GM23338 (cell line): ENCODE results near the gene SEMA6B. TPM values are rescaled to one million over a fixed set of nuclear protein-coding genes. Genes with fewer than 3 reads are reported as not detected.

Source experiments
- ATAC-seq: fragments of 200-7000 bp; cut with Tn5 transposase; 3 replicates; pipeline ENCODE4 v1.9.1; 2020
- DNase-seq: peaks from one replicate; pipeline ENCODE4 v3.0.0-alpha.2; 2015; ENCODE audit warnings: low spot score
- H2AFZ ChIP-seq: fragments of 200-600 bp; sonication (generic); 2 replicates; pipeline ENCODE4 v1.8.0; 2016; ENCODE audit warnings: antibody characterized with exemption, mild to moderate bottlenecking, moderate library complexity
- H3F3A ChIP-seq: fragments of 200-600 bp; sonication (generic); replicated peaks from 2 replicates; pipeline ENCODE4 v1.8.0; 2017; ENCODE audit warnings: antibody characterized with exemption, mixed run types, low read depth
- H3K27ac ChIP-seq: fragments of 200-600 bp; sonication (generic); 2 replicates; pipeline ENCODE4 v1.6.1; 2016; ENCODE audit warnings: low read depth
- H3K27me3 ChIP-seq: fragments of 200-600 bp; sonication (generic); 2 replicates; pipeline ENCODE4 v1.8.0; 2016; ENCODE audit warnings: mild to moderate bottlenecking, mixed run types, moderate library complexity; ENCODE audit not compliant: insufficient read depth
- H3K36me3 ChIP-seq: fragments of 200-600 bp; sonication (generic); 2 replicates; pipeline ENCODE4 v1.8.0; 2016; ENCODE audit warnings: mild to moderate bottlenecking; ENCODE audit not compliant: insufficient read depth
- H3K4me1 ChIP-seq: fragments of 200-600 bp; sonication (generic); 2 replicates; pipeline ENCODE4 v1.8.0; 2016; ENCODE audit warnings: mild to moderate bottlenecking, moderate library complexity; ENCODE audit not compliant: insufficient read depth
- H3K4me2 ChIP-seq: fragments of 200-600 bp; sonication (generic); 2 replicates; pipeline ENCODE4 v1.7.1; 2017; ENCODE audit warnings: mixed run types
- H3K4me3 ChIP-seq: fragments of 200-600 bp; sonication (generic); 2 replicates; pipeline ENCODE4 v1.6.1; 2016; ENCODE audit warnings: mixed run types
- H3K79me2 ChIP-seq: fragments of 200-600 bp; sonication (generic); replicated peaks from 2 replicates; pipeline ENCODE4 v1.8.0; 2017; ENCODE audit warnings: mild to moderate bottlenecking; ENCODE audit not compliant: insufficient read depth
- H3K9me2 ChIP-seq: fragments of 200-600 bp; sonication (generic); 2 replicates; pipeline ENCODE4 v1.8.0; 2017; ENCODE audit not compliant: insufficient read depth
- H4K20me1 ChIP-seq: fragments of 200-600 bp; sonication (generic); replicated peaks from 2 replicates; pipeline ENCODE4 v1.8.0; 2017; ENCODE audit warnings: mild to moderate bottlenecking; ENCODE audit not compliant: insufficient read depth
- H3K27ac Mint-ChIP-seq: 2 replicates; pipeline ENCODE4 v1.8.0; 2020; ENCODE audit warnings: inconsistent platforms, mild to moderate bottlenecking, moderate library complexity, mixed read lengths
- H3K27me3 Mint-ChIP-seq: 3 replicates; pipeline ENCODE4 v1.8.0; 2022; ENCODE audit warnings: low read depth, mild to moderate bottlenecking, moderate library complexity, mixed read lengths, inconsistent platforms; ENCODE audit not compliant: insufficient read depth, poor library complexity
- H3K36me3 Mint-ChIP-seq: 3 replicates; pipeline ENCODE4 v1.8.0; 2021; ENCODE audit warnings: low read depth, mild to moderate bottlenecking, inconsistent platforms, moderate library complexity, mixed read lengths
- H3K4me1 Mint-ChIP-seq: 3 replicates; pipeline ENCODE4 v1.8.0; 2020; ENCODE audit warnings: mild to moderate bottlenecking, inconsistent platforms, mixed read lengths
- H3K4me3 Mint-ChIP-seq: 3 replicates; pipeline ENCODE4 v1.8.0; 2021; ENCODE audit warnings: moderate library complexity, mild to moderate bottlenecking, inconsistent platforms, mixed read lengths
- H3K9me3 Mint-ChIP-seq: 3 replicates; pipeline ENCODE4 v1.8.0; 2020; ENCODE audit warnings: moderate library complexity, mild to moderate bottlenecking, inconsistent platforms, mixed read lengths
- CREB1 ChIP-seq: fragments of 250-450 bp; sonication (Bioruptor Pico); IDR thresholded peaks from 2 replicates; pipeline ENCODE4 v1.5.0; 2020; ENCODE audit warnings: low read depth, mild to moderate bottlenecking, moderate library complexity
- CTCF ChIP-seq, 2 experiments: fragments of 200-600 bp in 1 of 2; sonication (generic) in 1 of 2; conservative IDR thresholded peaks; 2 replicates each; pipeline versions ENCODE4 v1.5.1 to v1.6.1; 2016 to 2017; ENCODE audit warnings: antibody characterized with exemption in 2 of 2, low read depth in 2 of 2, mild to moderate bottlenecking in 2 of 2, moderate library complexity in 1 of 2
- EZH2 ChIP-seq: fragments of 200-600 bp; sonication (generic); IDR thresholded peaks from one replicate; pipeline ENCODE4 v1.8.0; 2017; ENCODE audit warnings: antibody characterized with exemption, mild to moderate bottlenecking, low read depth; ENCODE audit not compliant: unreplicated experiment
- EZH2phosphoT487 ChIP-seq: fragments of 200-600 bp; sonication (generic); IDR thresholded peaks from one replicate; pipeline ENCODE4 v1.8.1; 2018; ENCODE audit warnings: antibody characterized with exemption; ENCODE audit not compliant: unreplicated experiment
- JUNB ChIP-seq: IDR thresholded peaks from one replicate; pipeline ENCODE4 v1.6.1; 2016; ENCODE audit warnings: antibody characterized with exemption; ENCODE audit not compliant: unreplicated experiment
- NANOG ChIP-seq: IDR thresholded peaks from 2 replicates; pipeline ENCODE4 v1.6.1; 2016; ENCODE audit warnings: antibody characterized with exemption, borderline replicate concordance
- POLR2AphosphoS5 ChIP-seq: IDR thresholded peaks from 2 replicates; pipeline ENCODE4 v1.6.1; 2016; ENCODE audit warnings: antibody characterized with exemption, low read depth
- STAT1 ChIP-seq: IDR thresholded peaks from one replicate; pipeline ENCODE4 v1.6.1; 2016; ENCODE audit warnings: antibody characterized with exemption; ENCODE audit not compliant: unreplicated experiment
- ZNF114 ChIP-seq: fragments of 250-450 bp; sonication (Bioruptor Pico); IDR thresholded peaks from 2 replicates; pipeline ENCODE4 v1.5.0; 2020; ENCODE audit warnings: mild to moderate bottlenecking, moderate library complexity
- ZNF331 ChIP-seq: fragments of 250-450 bp; sonication (Bioruptor Pico); IDR thresholded peaks from 2 replicates; pipeline ENCODE4 v1.5.0; 2020; ENCODE audit warnings: low read depth, mild to moderate bottlenecking, moderate library complexity
- polyA plus RNA-seq: library from polyadenylated mRNA; unstranded; fragments of >200 nt; fragmentation: Nextera tagmentation; extraction: Ambion mirVana; gene quantifications from 2 replicates; pipeline ENCODE4 v1.2.1, GENCODE V29; 2016
- total RNA-seq: library from RNA; depleted of rRNA; stranded (reverse); fragments of >200 nt; shearing (Covaris generic); gene quantifications from 2 replicates; pipeline ENCODE4 v1.2.3, GENCODE V29; 2014
- TF ChIP-seq, protein P1 (sequence below): IDR thresholded peaks from 2 replicates; pipeline ENCODE4 v1.6.1; 2016; ENCODE audit warnings: antibody characterized with exemption
- TF ChIP-seq, protein P2 (sequence below): IDR thresholded peaks from one replicate; pipeline ENCODE4 v1.6.1; 2018; ENCODE audit warnings: antibody characterized with exemption; ENCODE audit not compliant: unreplicated experiment
- TF ChIP-seq, protein P3 (sequence below): fragments of 250-450 bp; sonication (Bioruptor Pico); IDR thresholded peaks from 2 replicates; pipeline ENCODE4 v1.5.0; 2020; ENCODE audit warnings: mild to moderate bottlenecking, moderate library complexity

The SEMA6B gene
- total and polyA plus RNA-seq, 2 experiments from 2014 or later: 5.3 to 42.7 TPM

DNA sequence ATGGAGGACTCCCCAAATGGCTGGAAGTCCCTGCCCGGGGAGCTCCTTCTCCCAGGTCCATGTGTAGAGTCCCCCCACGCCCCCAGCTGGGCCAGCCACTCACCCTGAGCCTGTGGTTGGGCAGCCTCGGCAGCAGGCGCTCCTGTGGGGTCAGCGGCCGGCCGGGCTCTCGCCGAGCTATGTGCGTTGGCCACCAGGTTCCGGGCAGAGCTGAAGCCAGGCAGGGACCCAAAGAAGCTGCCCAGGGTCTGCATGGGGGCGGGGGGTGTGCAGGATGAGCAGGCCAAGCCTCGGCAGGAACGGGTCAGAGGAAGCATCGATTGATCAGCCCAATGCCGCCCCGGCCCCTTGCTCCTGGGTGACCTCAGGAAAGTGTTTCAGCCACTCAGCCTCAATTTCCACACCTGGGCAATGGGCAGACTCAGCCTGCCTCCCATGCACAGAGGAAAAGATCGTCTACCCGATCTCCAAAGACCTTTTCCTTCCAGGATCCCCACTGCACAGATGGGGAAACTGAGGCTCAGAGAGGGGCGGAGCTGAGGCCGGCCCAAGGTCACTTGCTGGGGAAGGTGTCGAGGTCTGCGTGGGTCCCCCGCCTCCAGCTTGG is 41.9 kb downstream of the SEMA6B start:
- no peak for ATAC-seq

More for the DNA sequence above, 41.9 kb downstream of the SEMA6B start:
- H3K27ac Mint-ChIP-seq: no peak overlapping the region
- Histone ChIP-seq H3F3A (no peaks in the 10 kb centered on the region), H3K27ac (no peak overlapping the region), H3K27me3 (peaks cover 31% of the 10 kb centered on the region; the same call in 1 of the 2 replicates), H3K36me3 (no peaks in the 10 kb centered on the region), H3K4me2 (no peak overlapping the region), H4K20me1 (no peaks in the 10 kb centered on the region; the same call in 1 of the 2 replicates), H3K4me1 (no peaks in the 10 kb centered on the region), H3K79me2 (no peaks in the 10 kb centered on the region), H2AFZ (no peak overlapping the region), H3K4me3 (no peak overlapping the region), H3K9me2 (no peaks in the 10 kb centered on the region)
- H3K9me3 Mint-ChIP-seq: peaks cover 3% of the 10 kb centered on the region; the same call in 2 of the 3 replicates
- TF ChIP-seq ZNF331 (CRISPR knock-in tag) (no peak), JUNB (no peak), NANOG (no peak), CREB1 (no peak), EZH2phosphoT487 (no peak), STAT1 (no peak), ZNF114 (no peak), CTCF (conservative IDR thresholded peaks at IDR 0.05; ENCODE audit: low read depth in 2 of 2) (no peak), POLR2AphosphoS5 (no peak), EZH2 (no peak)
- TF ChIP-seq, protein P1, sequence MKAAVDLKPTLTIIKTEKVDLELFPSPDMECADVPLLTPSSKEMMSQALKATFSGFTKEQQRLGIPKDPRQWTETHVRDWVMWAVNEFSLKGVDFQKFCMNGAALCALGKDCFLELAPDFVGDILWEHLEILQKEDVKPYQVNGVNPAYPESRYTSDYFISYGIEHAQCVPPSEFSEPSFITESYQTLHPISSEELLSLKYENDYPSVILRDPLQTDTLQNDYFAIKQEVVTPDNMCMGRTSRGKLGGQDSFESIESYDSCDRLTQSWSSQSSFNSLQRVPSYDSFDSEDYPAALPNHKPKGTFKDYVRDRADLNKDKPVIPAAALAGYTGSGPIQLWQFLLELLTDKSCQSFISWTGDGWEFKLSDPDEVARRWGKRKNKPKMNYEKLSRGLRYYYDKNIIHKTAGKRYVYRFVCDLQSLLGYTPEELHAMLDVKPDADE: no peak
- TF ChIP-seq, protein P2, sequence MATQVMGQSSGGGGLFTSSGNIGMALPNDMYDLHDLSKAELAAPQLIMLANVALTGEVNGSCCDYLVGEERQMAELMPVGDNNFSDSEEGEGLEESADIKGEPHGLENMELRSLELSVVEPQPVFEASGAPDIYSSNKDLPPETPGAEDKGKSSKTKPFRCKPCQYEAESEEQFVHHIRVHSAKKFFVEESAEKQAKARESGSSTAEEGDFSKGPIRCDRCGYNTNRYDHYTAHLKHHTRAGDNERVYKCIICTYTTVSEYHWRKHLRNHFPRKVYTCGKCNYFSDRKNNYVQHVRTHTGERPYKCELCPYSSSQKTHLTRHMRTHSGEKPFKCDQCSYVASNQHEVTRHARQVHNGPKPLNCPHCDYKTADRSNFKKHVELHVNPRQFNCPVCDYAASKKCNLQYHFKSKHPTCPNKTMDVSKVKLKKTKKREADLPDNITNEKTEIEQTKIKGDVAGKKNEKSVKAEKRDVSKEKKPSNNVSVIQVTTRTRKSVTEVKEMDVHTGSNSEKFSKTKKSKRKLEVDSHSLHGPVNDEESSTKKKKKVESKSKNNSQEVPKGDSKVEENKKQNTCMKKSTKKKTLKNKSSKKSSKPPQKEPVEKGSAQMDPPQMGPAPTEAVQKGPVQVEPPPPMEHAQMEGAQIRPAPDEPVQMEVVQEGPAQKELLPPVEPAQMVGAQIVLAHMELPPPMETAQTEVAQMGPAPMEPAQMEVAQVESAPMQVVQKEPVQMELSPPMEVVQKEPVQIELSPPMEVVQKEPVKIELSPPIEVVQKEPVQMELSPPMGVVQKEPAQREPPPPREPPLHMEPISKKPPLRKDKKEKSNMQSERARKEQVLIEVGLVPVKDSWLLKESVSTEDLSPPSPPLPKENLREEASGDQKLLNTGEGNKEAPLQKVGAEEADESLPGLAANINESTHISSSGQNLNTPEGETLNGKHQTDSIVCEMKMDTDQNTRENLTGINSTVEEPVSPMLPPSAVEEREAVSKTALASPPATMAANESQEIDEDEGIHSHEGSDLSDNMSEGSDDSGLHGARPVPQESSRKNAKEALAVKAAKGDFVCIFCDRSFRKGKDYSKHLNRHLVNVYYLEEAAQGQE: no peak
- TF ChIP-seq, protein P3, sequence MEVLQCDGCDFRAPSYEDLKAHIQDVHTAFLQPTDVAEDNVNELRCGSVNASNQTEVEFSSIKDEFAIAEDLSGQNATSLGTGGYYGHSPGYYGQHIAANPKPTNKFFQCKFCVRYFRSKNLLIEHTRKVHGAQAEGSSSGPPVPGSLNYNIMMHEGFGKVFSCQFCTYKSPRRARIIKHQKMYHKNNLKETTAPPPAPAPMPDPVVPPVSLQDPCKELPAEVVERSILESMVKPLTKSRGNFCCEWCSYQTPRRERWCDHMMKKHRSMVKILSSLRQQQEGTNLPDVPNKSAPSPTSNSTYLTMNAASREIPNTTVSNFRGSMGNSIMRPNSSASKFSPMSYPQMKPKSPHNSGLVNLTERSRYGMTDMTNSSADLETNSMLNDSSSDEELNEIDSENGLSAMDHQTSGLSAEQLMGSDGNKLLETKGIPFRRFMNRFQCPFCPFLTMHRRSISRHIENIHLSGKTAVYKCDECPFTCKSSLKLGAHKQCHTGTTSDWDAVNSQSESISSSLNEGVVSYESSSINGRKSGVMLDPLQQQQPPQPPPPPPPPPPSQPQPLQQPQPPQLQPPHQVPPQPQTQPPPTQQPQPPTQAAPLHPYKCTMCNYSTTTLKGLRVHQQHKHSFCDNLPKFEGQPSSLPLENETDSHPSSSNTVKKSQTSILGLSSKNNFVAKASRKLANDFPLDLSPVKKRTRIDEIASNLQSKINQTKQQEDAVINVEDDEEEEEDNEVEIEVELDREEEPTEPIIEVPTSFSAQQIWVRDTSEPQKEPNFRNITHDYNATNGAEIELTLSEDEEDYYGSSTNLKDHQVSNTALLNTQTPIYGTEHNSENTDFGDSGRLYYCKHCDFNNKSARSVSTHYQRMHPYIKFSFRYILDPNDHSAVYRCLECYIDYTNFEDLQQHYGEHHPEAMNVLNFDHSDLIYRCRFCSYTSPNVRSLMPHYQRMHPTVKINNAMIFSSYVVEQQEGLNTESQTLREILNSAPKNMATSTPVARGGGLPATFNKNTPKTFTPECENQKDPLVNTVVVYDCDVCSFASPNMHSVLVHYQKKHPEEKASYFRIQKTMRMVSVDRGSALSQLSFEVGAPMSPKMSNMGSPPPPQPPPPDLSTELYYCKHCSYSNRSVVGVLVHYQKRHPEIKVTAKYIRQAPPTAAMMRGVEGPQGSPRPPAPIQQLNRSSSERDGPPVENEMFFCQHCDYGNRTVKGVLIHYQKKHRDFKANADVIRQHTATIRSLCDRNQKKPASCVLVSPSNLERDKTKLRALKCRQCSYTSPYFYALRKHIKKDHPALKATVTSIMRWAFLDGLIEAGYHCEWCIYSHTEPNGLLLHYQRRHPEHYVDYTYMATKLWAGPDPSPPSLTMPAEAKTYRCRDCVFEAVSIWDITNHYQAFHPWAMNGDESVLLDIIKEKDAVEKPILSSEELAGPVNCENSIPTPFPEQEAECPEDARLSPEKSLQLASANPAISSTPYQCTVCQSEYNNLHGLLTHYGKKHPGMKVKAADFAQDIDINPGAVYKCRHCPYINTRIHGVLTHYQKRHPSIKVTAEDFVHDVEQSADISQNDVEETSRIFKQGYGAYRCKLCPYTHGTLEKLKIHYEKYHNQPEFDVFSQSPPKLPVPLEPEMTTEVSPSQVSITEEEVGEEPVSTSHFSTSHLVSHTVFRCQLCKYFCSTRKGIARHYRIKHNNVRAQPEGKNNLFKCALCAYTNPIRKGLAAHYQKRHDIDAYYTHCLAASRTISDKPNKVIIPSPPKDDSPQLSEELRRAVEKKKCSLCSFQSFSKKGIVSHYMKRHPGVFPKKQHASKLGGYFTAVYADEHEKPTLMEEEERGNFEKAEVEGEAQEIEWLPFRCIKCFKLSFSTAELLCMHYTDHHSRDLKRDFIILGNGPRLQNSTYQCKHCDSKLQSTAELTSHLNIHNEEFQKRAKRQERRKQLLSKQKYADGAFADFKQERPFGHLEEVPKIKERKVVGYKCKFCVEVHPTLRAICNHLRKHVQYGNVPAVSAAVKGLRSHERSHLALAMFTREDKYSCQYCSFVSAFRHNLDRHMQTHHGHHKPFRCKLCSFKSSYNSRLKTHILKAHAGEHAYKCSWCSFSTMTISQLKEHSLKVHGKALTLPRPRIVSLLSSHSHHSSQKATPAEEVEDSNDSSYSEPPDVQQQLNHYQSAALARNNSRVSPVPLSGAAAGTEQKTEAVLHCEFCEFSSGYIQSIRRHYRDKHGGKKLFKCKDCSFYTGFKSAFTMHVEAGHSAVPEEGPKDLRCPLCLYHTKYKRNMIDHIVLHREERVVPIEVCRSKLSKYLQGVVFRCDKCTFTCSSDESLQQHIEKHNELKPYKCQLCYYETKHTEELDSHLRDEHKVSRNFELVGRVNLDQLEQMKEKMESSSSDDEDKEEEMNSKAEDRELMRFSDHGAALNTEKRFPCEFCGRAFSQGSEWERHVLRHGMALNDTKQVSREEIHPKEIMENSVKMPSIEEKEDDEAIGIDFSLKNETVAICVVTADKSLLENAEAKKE: no peak
- H3K4me1 Mint-ChIP-seq: peaks cover 4% of the 10 kb centered on the region
- no peak overlapping the region for H3K4me3 Mint-ChIP-seq
- no peak for DNase-seq
- H3K27me3 Mint-ChIP-seq: peaks cover 45% of the 10 kb centered on the region
- H3K36me3 Mint-ChIP-seq: peaks cover 2% of the 10 kb centered on the region; the same call in 1 of the 3 replicates
